K562 (cell line): Measurements from ENCODE around the gene PLEKHA6.

ENCODE experiments used
- ATF3 ChIP-seq, 2 experiments: fragments of 450-650 bp in 1 of 2; sonication (generic) in 1 of 2; formaldehyde crosslinking in 1 of 2; IDR thresholded peaks in 1 of 2; conservative IDR thresholded peaks in 1 of 2; 2 replicates each; pipeline versions ENCODE4 v1.6.1 to v1.8.1; 2016 to 2023; ENCODE audit warnings: mild to moderate bottlenecking in 2 of 2, moderate library complexity in 2 of 2, inconsistent platforms in 1 of 2, missing genetic modification reagents in 1 of 2
- ATF4 ChIP-seq: fragments of 450-650 bp; formaldehyde crosslinking; IDR thresholded peaks from 2 replicates; pipeline ENCODE4 v1.4.0; 2022; ENCODE audit warnings: mild to moderate bottlenecking, moderate library complexity
- CHAMP1 ChIP-seq: fragments of 450-650 bp; IDR thresholded peaks from 2 replicates; pipeline ENCODE4 v1.6.1; 2016; ENCODE audit warnings: mild to moderate bottlenecking
- CTCF ChIP-seq, 3 experiments: IDR thresholded peaks in 2 of 3; conservative IDR thresholded peaks in 1 of 3; 2 replicates each; pipeline ENCODE4 v1.5.1; 2011 to 2012; ENCODE audit warnings: low read length in 3 of 3, mild to moderate bottlenecking in 3 of 3, control low read depth in 2 of 3, improper control_type of control experiment in 1 of 3, inconsistent platforms in 1 of 3, low read depth in 1 of 3, mixed read lengths in 1 of 3, moderate library complexity in 1 of 3; ENCODE audit not compliant: insufficient read depth in 2 of 3
- E2F5 ChIP-seq: sonication (generic); formaldehyde crosslinking; IDR thresholded peaks from 2 replicates; pipeline ENCODE4 v1.8.0; 2022; ENCODE audit warnings: mild to moderate bottlenecking, missing genetic modification reagents
- HNRNPL ChIP-seq: fragments of 200-400 bp; formaldehyde crosslinking; IDR thresholded peaks from 2 replicates; pipeline ENCODE4 v1.6.1; 2017; ENCODE audit warnings: low read depth, mild to moderate bottlenecking, low read length
- MEF2D ChIP-seq: conservative IDR thresholded peaks from 2 replicates; pipeline ENCODE4 v1.6.1; 2016; ENCODE audit warnings: low read depth, missing genetic modification characterization, missing compliant biosample characterization
- MXD1 ChIP-seq: fragments of 250-450 bp; sonication (Bioruptor Pico); IDR thresholded peaks from 2 replicates; pipeline ENCODE4 v1.8.0; 2021; ENCODE audit warnings: borderline replicate concordance, mild to moderate bottlenecking, moderate library complexity; ENCODE audit not compliant: poor library complexity, severe bottlenecking
- POLR2AphosphoS2 ChIP-seq: IDR thresholded peaks from 2 replicates; pipeline ENCODE4 v1.6.1; 2012; ENCODE audit warnings: low read length, improper control_type of control experiment
- RBFOX2 ChIP-seq: fragments of 200-400 bp; formaldehyde crosslinking; IDR thresholded peaks from 2 replicates; pipeline ENCODE4 v1.6.1; 2017; ENCODE audit warnings: low read depth, mild to moderate bottlenecking, low read length, moderate library complexity
- ZKSCAN3 ChIP-seq: fragments of 250-450 bp; sonication (Bioruptor Pico); IDR thresholded peaks from 2 replicates; pipeline ENCODE4 v1.4.0; 2020
- ZNF431 ChIP-seq: sonication (generic); formaldehyde crosslinking; IDR thresholded peaks from 2 replicates; pipeline ENCODE4 v1.8.0; 2022; ENCODE audit warnings: mild to moderate bottlenecking, missing genetic modification reagents
- ZNF655 ChIP-seq: fragments of 250-450 bp; sonication (Bioruptor Pico); IDR thresholded peaks from 2 replicates; pipeline ENCODE4 v1.5.0; 2021

GRCh38 chr1:204343802-204344201 is 15.9 kb downstream of the PLEKHA6 start:
- TF ChIP-seq E2F5 (CRISPR knock-in tag) = no peak
- no peak for TF ChIP-seq ATF3 (IDR thresholded peaks at IDR 0.05)
- TF ChIP-seq ATF3 (CRISPR knock-in tag; conservative IDR thresholded peaks at IDR 0.05) = no peak
- no peak for TF ChIP-seq CTCF (IDR thresholded peaks at IDR 0.05 in 2 of 3, conservative IDR thresholded peaks at IDR 0.05 in 1 of 3; ENCODE audit: insufficient read depth in 2 of 3, low read depth in 1 of 3, low read length in 3 of 3)
- TF ChIP-seq ZKSCAN3 (CRISPR knock-in tag) = no peak
- TF ChIP-seq RBFOX2 = no peak
- TF ChIP-seq MEF2D = no peak
- no peak for TF ChIP-seq ZNF431 (CRISPR knock-in tag)
- TF ChIP-seq ZNF655 (CRISPR knock-in tag) = no peak
- no peak for TF ChIP-seq ATF4 (CRISPR knock-in tag)
- TF ChIP-seq POLR2AphosphoS2 = no peak
- no peak for TF ChIP-seq HNRNPL
- no peak for TF ChIP-seq MXD1 (CRISPR knock-in tag)
- no peak for TF ChIP-seq CHAMP1
